SK-N-SH (cell line): Measurements from ENCODE around the gene PLA2G6. TPM values are rescaled to one million over a fixed set of nuclear protein-coding genes. Genes with fewer than 3 reads are reported as not detected.

Source experiments
- CTCF ChIA-PET: fragments of 300-600, 350-600 bp; formaldehyde crosslinking; extraction: SDS; loops from one replicate; lab custom pipeline; 2021; lab: Yijun Ruan, JAX
- POLR2A ChIA-PET: fragments of 350-600 bp; sonication (Branson Sonifier 250); formaldehyde crosslinking; extraction: SDS; loops from one replicate; lab custom pipeline; 2020; ENCODE audit warnings: antibody characterized with exemption, inconsistent platforms; lab: Yijun Ruan, JAX
- DNase-seq: peaks from one replicate; pipeline ENCODE4 v3.0.0; 2012
- H2AFZ ChIP-seq: fragments of 200-600 bp; sonication (generic); 2 replicates; pipeline ENCODE4 v1.8.1; 2016; ENCODE audit warnings: antibody characterized with exemption, mild to moderate bottlenecking, low read depth
- H3F3A ChIP-seq: fragments of 200-600 bp; sonication (generic); replicated peaks from 2 replicates; pipeline ENCODE3; 2016; ENCODE audit warnings: antibody characterized with exemption, mild to moderate bottlenecking; ENCODE audit not compliant: insufficient read depth
- H3K27ac ChIP-seq, 2 experiments: fragments of 200-500 bp in 1 of 2; fragments of 200-600 bp in 1 of 2; sonication (Bioruptor generic) in 1 of 2; sonication (generic), shearing (Covaris generic) in 1 of 2; 2 replicates each; pipeline versions ENCODE4 v1.5.1 to v1.6.1; 2014 to 2016; ENCODE audit warnings: low read depth in 2 of 2, inconsistent platforms in 1 of 2, low read length in 1 of 2, mild to moderate bottlenecking in 1 of 2, mixed read lengths in 1 of 2
- H3K27me3 ChIP-seq: fragments of 200-600 bp; sonication (generic), shearing (Covaris generic); 2 replicates; pipeline ENCODE4 v1.6.1; 2016; ENCODE audit warnings: mixed run types; ENCODE audit not compliant: insufficient read depth
- H3K36me3 ChIP-seq, 2 experiments: fragments of 200-500 bp in 1 of 2; fragments of 200-600 bp in 1 of 2; sonication (Bioruptor generic) in 1 of 2; sonication (generic) in 1 of 2; replicated peaks in 1 of 2; 2 replicates each; pipeline versions ENCODE3 to v1.5.1; 2014 to 2016; ENCODE audit warnings: low read length in 1 of 2, mild to moderate bottlenecking in 1 of 2; ENCODE audit not compliant: insufficient read depth in 2 of 2, control insufficient read depth in 1 of 2
- H3K4me1 ChIP-seq, 2 experiments: fragments of 200-500 bp in 1 of 2; fragments of 200-600 bp in 1 of 2; sonication (Bioruptor generic) in 1 of 2; sonication (generic), shearing (Covaris generic) in 1 of 2; 2 replicates each; pipeline versions ENCODE4 v1.5.1 to v1.6.1; 2014 to 2016; ENCODE audit warnings: low read depth in 1 of 2, low read length in 1 of 2, mixed run types in 1 of 2; ENCODE audit not compliant: insufficient read depth in 2 of 2, control insufficient read depth in 1 of 2
- H3K4me2 ChIP-seq: fragments of 200-600 bp; sonication (generic), shearing (Covaris generic); 2 replicates; pipeline ENCODE4 v1.6.1; 2017; ENCODE audit warnings: mixed run types
- H3K4me3 ChIP-seq, 2 experiments: fragments of 200-500 bp in 1 of 2; fragments of 200-600 bp in 1 of 2; sonication (Bioruptor generic) in 1 of 2; sonication (generic), shearing (Covaris generic) in 1 of 2; 2 replicates each; pipeline versions ENCODE4 v1.5.1 to v1.8.1; 2014 to 2016; ENCODE audit warnings: low read depth in 2 of 2, inconsistent platforms in 1 of 2, low read length in 1 of 2, mild to moderate bottlenecking in 1 of 2, mixed read lengths in 1 of 2, moderate library complexity in 1 of 2
- H3K79me2 ChIP-seq: fragments of 200-600 bp; sonication (generic); 2 replicates; pipeline ENCODE4 v1.8.1; 2017; ENCODE audit warnings: mild to moderate bottlenecking; ENCODE audit not compliant: insufficient read depth
- H3K9ac ChIP-seq: fragments of 200-600 bp; sonication (generic); 2 replicates; pipeline ENCODE4 v1.6.1; 2017; ENCODE audit warnings: mixed run types
- H3K9me2 ChIP-seq: fragments of 200-600 bp; sonication (generic); 2 replicates; pipeline ENCODE4 v1.6.1; 2017; ENCODE audit warnings: mixed run types
- H3K9me3 ChIP-seq: fragments of 200-600 bp; sonication (generic); 2 replicates; pipeline ENCODE4 v1.6.1; 2017; ENCODE audit warnings: mixed run types, mild to moderate bottlenecking, moderate library complexity
- H4K20me1 ChIP-seq: fragments of 200-600 bp; sonication (generic); 2 replicates; pipeline ENCODE4 v1.6.1; 2017; ENCODE audit warnings: mild to moderate bottlenecking, mixed run types; ENCODE audit not compliant: insufficient read depth
- CHD2 ChIP-seq: fragments of 150-350 bp; IDR thresholded peaks from 2 replicates; pipeline ENCODE4 v1.6.1; 2018; ENCODE audit warnings: low read length; ENCODE audit not compliant: partially characterized antibody
- ELF1 ChIP-seq: IDR thresholded peaks from 2 replicates; pipeline ENCODE4 v1.4.0; 2012
- EP300 ChIP-seq, 2 experiments: IDR thresholded peaks; 2 replicates each; pipeline versions ENCODE4 v1.4.0 to v1.6.1; 2012; ENCODE audit warnings: borderline replicate concordance in 1 of 2, low read depth in 1 of 2, low read length in 1 of 2
- FOXM1 ChIP-seq: IDR thresholded peaks from 2 replicates; pipeline ENCODE4 v1.4.0; 2012; ENCODE audit warnings: low read depth, mild to moderate bottlenecking
- GATA2 ChIP-seq: sonication (generic); formaldehyde crosslinking; IDR thresholded peaks from 2 replicates; pipeline ENCODE4 v1.5.0; 2020; ENCODE audit warnings: mild to moderate bottlenecking, missing genetic modification reagents
- JUND ChIP-seq: IDR thresholded peaks from 2 replicates; pipeline ENCODE4 v1.4.0; 2012
- MEF2A ChIP-seq: IDR thresholded peaks from 2 replicates; pipeline ENCODE4 v1.4.0; 2012; ENCODE audit warnings: low read depth, borderline replicate concordance
- NRF1 ChIP-seq: IDR thresholded peaks from 2 replicates; pipeline ENCODE4 v1.6.1; 2012; ENCODE audit warnings: low read depth, mild to moderate bottlenecking, low read length
- RAD21 ChIP-seq: IDR thresholded peaks from 2 replicates; pipeline ENCODE4 v1.6.1; 2012; ENCODE audit warnings: mild to moderate bottlenecking, low read length
- RXRA ChIP-seq: IDR thresholded peaks from 2 replicates; pipeline ENCODE4 v1.4.0; 2012; ENCODE audit warnings: low read depth, mild to moderate bottlenecking, borderline replicate concordance
- SIN3A ChIP-seq: IDR thresholded peaks from 2 replicates; pipeline ENCODE4 v1.6.1; 2012; ENCODE audit warnings: low read depth, mild to moderate bottlenecking, low read length, moderate library complexity, borderline replicate concordance
- TEAD4 ChIP-seq: IDR thresholded peaks from 2 replicates; pipeline ENCODE4 v1.4.0; 2012; ENCODE audit warnings: mild to moderate bottlenecking, borderline replicate concordance; ENCODE audit not compliant: insufficient read depth
- YY1 ChIP-seq: IDR thresholded peaks from 2 replicates; pipeline ENCODE4 v1.4.0; 2012; ENCODE audit warnings: low read depth, mild to moderate bottlenecking
- ZBTB33 ChIP-seq: IDR thresholded peaks from 2 replicates; pipeline ENCODE4 v1.4.0; 2012; ENCODE audit warnings: low read depth, borderline replicate concordance
- WGBS: methylation state at CpG from one replicate; pipeline ENCODE4 v1.1.6; 2017; ENCODE audit warnings: low lambda C conversion rate; 5-methylcytosine and 5-hydroxymethylcytosine counted together
- polyA plus RNA-seq, 3 experiments: library from polyadenylated mRNA; depleted of rRNA; stranded (reverse); fragments of >200 nt; gene quantifications; 2 replicates each; pipeline ENCODE4 v1.2.3, GENCODE V29; 2012
- TF ChIP-seq, protein P1 (sequence below): IDR thresholded peaks from 2 replicates; pipeline ENCODE4 v1.6.1; 2012; ENCODE audit warnings: mild to moderate bottlenecking, low read depth, low read length, moderate library complexity

Gene PLA2G6
- polyA plus RNA-seq, 1 of the 3 experiments (the other 2 are of a cell fraction): 10.5 TPM

GRCh38 chr22:38086942-38087341 is 94.7 kb downstream of the PLA2G6 start:
- no peaks in the 10 kb centered on the region for H3K9me3 ChIP-seq
- no peaks in the 10 kb centered on the region for H3K79me2 ChIP-seq
- ChIA-PET CTCF (no interaction called here), POLR2A (no interaction called here)
- no peaks in the 10 kb centered on the region for H3F3A ChIP-seq
- DNase-seq: no peak
- no peaks in the 10 kb centered on the region for H4K20me1 ChIP-seq
- no peak overlapping the region for H3K4me3 ChIP-seq
- no peaks in the 10 kb centered on the region for H3K9me2 ChIP-seq
- TF ChIP-seq SIN3A: no peak
- TF ChIP-seq CHD2: no peak
- no peak for TF ChIP-seq GATA2
- TF ChIP-seq ZBTB33: no peak
- TF ChIP-seq, protein P1, sequence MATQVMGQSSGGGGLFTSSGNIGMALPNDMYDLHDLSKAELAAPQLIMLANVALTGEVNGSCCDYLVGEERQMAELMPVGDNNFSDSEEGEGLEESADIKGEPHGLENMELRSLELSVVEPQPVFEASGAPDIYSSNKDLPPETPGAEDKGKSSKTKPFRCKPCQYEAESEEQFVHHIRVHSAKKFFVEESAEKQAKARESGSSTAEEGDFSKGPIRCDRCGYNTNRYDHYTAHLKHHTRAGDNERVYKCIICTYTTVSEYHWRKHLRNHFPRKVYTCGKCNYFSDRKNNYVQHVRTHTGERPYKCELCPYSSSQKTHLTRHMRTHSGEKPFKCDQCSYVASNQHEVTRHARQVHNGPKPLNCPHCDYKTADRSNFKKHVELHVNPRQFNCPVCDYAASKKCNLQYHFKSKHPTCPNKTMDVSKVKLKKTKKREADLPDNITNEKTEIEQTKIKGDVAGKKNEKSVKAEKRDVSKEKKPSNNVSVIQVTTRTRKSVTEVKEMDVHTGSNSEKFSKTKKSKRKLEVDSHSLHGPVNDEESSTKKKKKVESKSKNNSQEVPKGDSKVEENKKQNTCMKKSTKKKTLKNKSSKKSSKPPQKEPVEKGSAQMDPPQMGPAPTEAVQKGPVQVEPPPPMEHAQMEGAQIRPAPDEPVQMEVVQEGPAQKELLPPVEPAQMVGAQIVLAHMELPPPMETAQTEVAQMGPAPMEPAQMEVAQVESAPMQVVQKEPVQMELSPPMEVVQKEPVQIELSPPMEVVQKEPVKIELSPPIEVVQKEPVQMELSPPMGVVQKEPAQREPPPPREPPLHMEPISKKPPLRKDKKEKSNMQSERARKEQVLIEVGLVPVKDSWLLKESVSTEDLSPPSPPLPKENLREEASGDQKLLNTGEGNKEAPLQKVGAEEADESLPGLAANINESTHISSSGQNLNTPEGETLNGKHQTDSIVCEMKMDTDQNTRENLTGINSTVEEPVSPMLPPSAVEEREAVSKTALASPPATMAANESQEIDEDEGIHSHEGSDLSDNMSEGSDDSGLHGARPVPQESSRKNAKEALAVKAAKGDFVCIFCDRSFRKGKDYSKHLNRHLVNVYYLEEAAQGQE: no peak
- TF ChIP-seq NRF1: no peak
- 86% methylated on average over 4 of the region's 13 CpGs for WGBS
- no peak overlapping the region for H3K9ac ChIP-seq
- H3K4me2 ChIP-seq: no peak overlapping the region
- no peaks in the 10 kb centered on the region for H3K4me1 ChIP-seq
- H3K27ac ChIP-seq: no peak overlapping the region
- H3K27me3 ChIP-seq: no peaks in the 10 kb centered on the region
- H2AFZ ChIP-seq: no peak overlapping the region
- no peaks in the 10 kb centered on the region for H3K36me3 ChIP-seq

- peaks cover 0 to 2% of the 10 kb centered on the region in 2 experiments; a peak in 1 of 4 replicates for H3K4me1 ChIP-seq
- 96% methylated on average over 4 of the region's 25 CpGs for WGBS
- no peaks in the 10 kb centered on the region for H3K9me2 ChIP-seq
- H3K4me2 ChIP-seq: no peak overlapping the region
- no peaks in the 10 kb centered on the region for H3K79me2 ChIP-seq
- no peak overlapping the region for H3K9ac ChIP-seq
- no peaks in the 10 kb centered on the region for H3K36me3 ChIP-seq
- CTCF ChIA-PET: no interaction called here
- H3K4me3 ChIP-seq: no peak overlapping the region
- TF ChIP-seq RXRA: no peak
- no peak for TF ChIP-seq MEF2A
- TF ChIP-seq FOXM1: no peak
- no peak for TF ChIP-seq TEAD4
- TF ChIP-seq RAD21: no peak
- TF ChIP-seq NRF1: no peak
- no peak for TF ChIP-seq GATA2
- TF ChIP-seq ELF1: no peak
- TF ChIP-seq JUND: no peak
- TF ChIP-seq EP300 (IDR thresholded peaks at IDR 0.05; ENCODE audit: borderline replicate concordance in 1 of 2, low read depth in 1 of 2, low read length in 1 of 2): no peak
- TF ChIP-seq, protein P1: no peak
- no peak for TF ChIP-seq YY1
- no peaks in the 10 kb centered on the region for H3K9me3 ChIP-seq
- no peak overlapping the region for H2AFZ ChIP-seq
- no peak for DNase-seq
- H3K27ac ChIP-seq: no peak overlapping the region
- no peaks in the 10 kb centered on the region for H3K27me3 ChIP-seq
- H3F3A ChIP-seq: no peaks in the 10 kb centered on the region
- H4K20me1 ChIP-seq: no peaks in the 10 kb centered on the region
- POLR2A ChIA-PET: no interaction called here
Measured at GRCh38 chr22:38086001-38086845, 95.4 kb downstream of the PLA2G6 start.
